Spleen (tissue), 7 donors: ENCODE results near the gene CAMTA1.

Experiments used
- POLR2AphosphoS5 ChIP-seq, 3 donors: sonication (generic); formaldehyde crosslinking; IDR thresholded peaks; one replicate each; pipeline ENCODE4 v1.5.1; 2017; ENCODE audit warnings: antibody characterized with exemption in 3 of 3
- TF ChIP-seq, protein P1 (sequence below), 11 experiments: fragments of 200-600 bp in 7 of 11; fragments of 450-650 bp in 4 of 11; sonication (generic) in 4 of 11; IDR thresholded peaks in 8 of 11; conservative IDR thresholded peaks in 3 of 11; 1 replicate in 7 of 11; 2 replicates in 4 of 11; pipeline versions ENCODE4 v1.4.0 to v1.8.0; 2016 to 2021; ENCODE audit warnings: antibody characterized with exemption in 11 of 11, inconsistent platforms in 4 of 11, mild to moderate bottlenecking in 1 of 11
- donor health status: DM: no; HTN: no; CAD: no; lungs with moderate emphysema.
- donor health status: DM: no; HTN: no; CAD: no.
- donor health status: DM: no; HTN: no; CAD: no.

DNA sequence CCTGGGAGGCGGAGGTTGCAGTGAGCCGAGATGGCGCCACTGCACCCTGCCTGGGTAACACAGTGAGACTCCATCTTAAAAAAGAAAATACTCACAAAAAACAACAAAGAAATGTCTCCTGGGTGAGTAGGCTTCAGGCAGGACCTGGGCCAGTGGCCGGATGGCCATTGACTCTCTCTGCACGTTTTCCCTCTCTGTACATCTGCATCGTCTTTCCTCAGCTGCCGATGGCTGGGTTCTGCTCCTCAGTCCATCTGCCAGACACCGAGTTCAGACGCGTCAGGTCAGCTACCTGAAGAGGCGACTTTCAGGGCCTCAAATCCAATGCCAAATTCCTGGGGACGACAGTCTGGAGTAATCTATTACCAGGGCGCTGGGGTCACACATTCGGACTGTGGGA lies 199.3 kb downstream of the CAMTA1 start:
- no peak for TF ChIP-seq POLR2AphosphoS5 (IDR thresholded peaks at IDR 0.05)
- TF ChIP-seq, protein P1, sequence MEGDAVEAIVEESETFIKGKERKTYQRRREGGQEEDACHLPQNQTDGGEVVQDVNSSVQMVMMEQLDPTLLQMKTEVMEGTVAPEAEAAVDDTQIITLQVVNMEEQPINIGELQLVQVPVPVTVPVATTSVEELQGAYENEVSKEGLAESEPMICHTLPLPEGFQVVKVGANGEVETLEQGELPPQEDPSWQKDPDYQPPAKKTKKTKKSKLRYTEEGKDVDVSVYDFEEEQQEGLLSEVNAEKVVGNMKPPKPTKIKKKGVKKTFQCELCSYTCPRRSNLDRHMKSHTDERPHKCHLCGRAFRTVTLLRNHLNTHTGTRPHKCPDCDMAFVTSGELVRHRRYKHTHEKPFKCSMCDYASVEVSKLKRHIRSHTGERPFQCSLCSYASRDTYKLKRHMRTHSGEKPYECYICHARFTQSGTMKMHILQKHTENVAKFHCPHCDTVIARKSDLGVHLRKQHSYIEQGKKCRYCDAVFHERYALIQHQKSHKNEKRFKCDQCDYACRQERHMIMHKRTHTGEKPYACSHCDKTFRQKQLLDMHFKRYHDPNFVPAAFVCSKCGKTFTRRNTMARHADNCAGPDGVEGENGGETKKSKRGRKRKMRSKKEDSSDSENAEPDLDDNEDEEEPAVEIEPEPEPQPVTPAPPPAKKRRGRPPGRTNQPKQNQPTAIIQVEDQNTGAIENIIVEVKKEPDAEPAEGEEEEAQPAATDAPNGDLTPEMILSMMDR (IDR thresholded peaks at IDR 0.05 in 8 of 11, conservative IDR thresholded peaks at IDR 0.05 in 3 of 11) = no peak
